Inflammatory macrophage (primary cell): ENCODE data around the gene COL4A1.

ENCODE experiments used
- DNase-seq, 2 donors: peaks; one replicate each; pipeline ENCODE4 v3.0.0-alpha.2; 2020 to 2022

Gene COL4A1

DNA sequence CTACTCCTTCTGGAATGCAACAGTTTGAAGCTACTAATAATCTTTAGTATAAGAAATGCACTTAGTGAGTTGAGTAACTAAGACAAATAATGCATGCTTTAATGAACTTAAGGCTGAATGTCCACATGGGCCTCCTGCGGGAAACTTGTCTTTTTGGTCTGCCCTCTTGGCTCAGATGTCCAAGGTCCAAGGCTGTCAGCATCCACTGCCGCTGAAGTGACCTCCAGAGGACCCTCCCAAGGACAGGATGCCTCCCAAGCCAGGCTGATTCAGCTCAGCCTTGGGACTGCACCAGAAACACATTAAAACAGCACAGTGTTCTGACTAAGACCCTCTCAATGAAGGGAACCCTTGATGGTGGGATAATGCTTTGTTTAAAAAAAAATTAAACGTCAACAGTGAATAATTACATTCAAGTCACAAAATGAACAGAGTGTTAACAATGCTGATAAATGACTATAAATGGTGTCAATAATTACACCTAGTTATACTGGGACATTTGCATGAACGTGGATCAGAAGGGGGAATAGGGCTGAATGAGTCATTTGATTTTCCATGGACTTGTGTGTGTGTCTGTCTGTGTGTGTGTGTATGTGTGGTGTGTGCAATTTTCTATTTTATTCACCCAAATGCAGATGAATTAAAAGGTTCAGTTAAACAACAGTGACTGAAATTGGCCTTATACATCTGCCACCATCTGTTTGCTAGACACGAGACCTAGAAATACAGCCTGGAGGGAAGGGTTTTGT, 150.5 kb downstream of the COL4A1 start:
- DNase-seq = no peak

DNA sequence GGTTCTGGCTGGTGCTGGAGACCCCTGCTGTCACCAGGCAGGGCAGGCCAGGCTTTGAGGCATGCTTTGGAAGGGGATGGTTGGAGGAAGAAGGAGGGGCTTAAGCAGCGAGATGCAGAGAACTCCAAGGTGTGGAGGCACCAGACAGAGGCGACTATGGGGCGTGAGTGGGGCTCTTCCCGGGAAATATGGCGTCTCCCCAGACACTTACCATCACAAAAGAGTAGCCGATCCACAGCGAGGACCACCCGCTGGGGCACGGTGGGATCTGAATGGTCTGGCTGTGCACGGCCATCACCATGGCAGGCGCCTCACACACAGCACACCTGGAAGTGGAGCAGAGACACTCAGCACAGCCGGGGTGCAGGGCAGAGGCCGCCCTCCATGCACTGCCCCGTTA, 151.9 kb downstream of the COL4A1 start:
- no peak for DNase-seq

DNA sequence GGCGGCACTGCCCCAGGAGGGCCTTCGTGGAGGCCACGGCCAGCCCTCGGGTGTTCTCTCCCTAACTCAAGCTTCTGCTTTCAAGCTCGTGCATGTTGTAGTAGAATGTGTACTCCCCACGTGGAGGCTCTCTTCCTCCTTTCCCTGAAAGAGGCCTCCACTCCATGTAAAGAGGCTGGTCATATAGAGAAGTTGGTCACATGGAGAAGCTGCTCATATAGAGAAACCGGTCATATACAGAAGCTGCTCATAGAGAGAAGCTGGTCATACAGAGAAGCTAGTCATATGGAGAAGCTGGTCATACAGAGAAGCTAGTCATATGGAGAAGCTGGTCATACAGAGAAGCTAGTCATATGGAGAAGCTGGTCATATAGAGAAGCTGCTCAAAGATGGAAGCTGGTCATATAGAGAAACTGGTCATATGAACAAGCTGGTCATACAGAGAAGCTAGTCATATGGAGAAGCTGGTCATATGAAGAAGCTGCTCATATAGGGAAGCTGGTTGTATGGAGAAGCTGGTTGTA, 152.5 kb downstream of the COL4A1 start:
- peak; percentile 67 to 68 for DNase-seq

DNA sequence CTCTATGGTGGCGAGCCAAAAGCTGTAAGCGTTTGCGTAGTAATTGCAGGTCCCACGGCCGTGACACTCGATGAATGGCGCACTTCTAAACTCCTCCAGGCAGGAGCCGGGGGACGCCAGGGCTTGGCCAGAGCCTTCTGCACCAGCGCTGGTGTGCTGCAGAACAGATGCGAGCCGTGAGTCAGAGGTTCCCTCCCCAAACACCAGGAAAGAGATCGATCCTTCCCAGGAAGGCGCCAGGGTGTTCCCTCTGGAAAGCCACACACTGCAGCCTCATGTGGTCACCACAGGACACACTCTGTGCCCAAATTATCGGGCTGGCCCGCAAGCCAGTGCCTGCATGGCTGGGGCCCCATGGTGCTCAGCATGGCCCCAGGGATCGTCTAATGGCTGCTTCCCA, 154.6 kb downstream of the COL4A1 start:
- DNase-seq = no peak

DNA sequence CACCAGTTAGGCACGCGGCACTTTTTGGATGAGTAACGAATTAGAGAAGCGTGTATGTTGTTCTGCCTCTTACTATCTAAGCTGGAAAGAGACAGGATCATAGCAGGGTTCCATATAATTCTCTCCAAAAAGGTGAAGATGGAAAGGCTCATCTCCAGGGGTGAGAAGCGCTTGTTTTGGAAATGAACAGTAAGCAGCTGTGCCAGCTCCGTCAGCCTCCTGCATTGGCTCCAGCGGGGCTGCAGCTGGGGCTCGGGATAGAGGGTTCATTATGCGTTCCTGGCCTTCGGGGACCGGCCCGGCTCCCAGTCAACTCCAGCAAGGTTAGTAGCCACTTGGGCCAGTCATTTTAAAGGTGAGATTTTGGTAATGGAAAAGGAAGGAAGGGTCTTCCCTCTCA, 155.5 kb downstream of the COL4A1 start:
- DNase-seq = no peak

DNA sequence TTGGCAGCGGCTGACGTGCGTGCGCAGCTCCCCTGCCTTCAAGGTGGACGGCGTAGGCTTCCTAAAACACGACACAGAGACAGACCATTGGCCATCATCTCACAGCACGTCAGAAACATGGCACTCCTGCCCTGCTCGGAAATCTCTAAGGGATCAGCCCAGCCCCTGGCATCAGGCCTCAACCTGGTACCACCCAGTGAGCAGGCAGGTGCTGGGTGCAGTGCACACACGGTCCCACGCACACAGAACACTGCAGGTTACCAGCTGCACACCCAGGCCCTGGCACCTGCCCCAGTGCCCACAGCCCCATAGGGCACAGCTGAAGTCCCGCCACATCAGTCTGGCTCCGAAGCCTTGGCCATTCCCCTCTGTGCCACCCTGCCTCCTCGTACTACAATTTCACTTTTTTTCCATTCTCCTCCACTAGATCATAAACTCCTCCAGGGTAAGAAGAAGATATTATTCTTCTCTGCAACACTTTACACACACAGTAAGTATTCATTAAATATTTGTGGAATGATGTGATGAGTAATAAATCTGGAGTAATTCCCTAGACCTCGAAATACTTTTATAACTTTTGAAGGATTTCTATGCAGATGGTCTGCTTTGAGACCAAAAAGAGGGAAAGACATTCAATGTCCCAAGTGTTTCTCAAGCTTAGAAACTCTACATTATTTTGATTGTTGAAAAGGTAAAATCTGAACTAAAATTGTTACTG, 156.4 kb downstream of the COL4A1 start:
- DNase-seq = no peak

DNA sequence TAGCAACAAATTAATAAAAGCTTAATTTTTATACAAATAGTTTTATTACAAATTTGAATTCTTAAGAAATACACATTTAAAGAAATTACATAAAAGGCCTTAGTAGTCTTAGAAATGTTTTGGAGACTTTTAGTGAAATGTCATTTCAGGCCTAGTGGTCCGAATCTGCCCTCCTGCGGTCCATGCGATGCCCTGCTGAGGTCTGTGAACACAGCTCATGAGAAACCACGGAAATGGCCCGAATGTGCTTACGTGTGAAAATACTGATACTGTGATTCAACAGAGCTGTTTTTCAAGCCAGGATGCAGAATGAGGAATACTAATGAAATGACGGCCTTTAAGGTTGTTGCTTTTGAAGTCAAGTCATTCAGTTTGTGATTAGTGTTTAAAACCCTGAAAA, 157.9 kb downstream of the COL4A1 start:
- DNase-seq = no peak

DNA sequence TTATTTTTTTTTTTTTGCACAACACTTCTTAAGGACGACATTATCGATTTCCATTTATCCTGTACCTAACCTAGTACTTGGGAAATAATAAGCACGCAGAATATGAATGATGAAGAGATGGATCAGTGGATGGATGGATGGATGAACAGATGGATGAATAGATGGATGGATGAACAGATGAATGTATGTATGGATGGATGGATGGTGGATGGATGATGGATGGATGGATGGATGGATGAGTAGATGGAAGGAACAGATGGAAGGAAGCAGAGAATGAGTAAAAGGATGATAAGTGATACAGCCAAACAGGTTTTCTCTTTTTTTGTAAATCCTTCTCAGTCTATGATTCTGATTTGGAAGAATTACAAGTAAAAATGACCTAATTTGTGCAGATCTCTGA, 166.9 kb downstream of the COL4A1 start:
- no peak for DNase-seq

DNA sequence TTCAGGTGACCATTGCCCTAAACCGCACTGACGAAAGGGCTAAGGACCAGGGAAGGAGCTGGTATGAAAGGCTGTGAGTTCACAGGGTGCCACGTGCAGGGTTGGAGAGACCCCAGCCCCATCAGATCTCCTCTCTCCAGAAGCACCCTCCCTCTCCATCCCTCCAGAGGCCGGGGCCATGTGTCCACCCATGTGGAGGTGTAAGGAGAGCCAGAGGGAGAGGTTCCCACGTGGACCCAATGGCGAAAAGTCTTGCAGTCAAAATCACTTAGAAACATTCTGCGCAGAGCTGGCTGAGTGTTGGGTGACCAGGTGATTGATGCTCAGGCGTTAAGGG, 168.3 kb downstream of the COL4A1 start:
- DNase-seq = no peak

DNA sequence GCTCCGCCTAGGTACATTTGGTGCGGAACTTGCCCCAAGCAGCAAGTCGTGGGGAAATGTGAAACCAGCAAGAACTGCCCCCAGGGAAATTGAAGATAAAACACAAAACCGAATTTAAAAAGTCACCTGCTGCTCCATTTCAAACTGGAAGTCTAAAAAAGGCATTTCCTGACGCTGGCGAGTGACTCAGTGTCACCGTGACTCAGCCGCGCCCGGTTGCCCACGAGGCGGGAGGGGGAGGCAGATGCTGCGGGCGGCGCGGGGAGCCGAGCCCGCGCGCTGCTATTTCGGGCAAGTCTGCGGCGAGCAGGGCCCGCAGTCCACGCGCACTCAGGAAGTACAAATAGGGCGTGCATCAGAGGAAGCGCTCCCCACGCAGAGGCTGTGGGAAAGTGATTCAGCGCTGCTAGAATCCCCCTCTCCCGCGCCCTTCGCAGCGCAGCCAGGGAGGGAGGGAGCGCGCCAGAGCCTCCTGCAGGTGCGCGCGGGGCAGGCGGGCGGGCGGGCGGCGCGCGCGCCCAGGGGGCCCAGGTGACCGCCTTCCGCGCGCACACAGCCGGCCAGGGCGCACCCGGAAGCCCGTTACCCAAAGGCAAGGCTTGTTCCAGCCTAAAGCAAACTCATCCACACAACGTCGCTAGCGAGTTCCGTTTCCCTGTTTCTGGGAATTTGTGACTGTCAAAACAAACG, 168.8 kb downstream of the COL4A1 start:
- peak; percentile 87 to 96 for DNase-seq

DNA sequence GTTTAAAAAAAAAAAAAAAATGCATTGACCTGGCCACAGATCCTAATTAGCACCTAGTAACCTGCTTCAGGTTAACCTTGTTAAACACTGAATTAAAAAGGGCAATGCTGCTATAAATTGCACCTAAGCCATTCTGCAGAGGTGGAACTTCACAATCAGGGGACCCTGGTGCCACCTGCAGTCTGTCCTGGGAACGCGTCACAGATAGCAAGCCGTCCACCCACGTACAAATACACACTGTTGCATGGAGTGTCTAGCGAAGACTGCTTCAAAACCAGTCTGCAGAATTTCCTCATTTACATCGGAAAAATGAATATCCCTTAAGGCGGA, 169.3 kb downstream of the COL4A1 start:
- no peak for DNase-seq

DNA sequence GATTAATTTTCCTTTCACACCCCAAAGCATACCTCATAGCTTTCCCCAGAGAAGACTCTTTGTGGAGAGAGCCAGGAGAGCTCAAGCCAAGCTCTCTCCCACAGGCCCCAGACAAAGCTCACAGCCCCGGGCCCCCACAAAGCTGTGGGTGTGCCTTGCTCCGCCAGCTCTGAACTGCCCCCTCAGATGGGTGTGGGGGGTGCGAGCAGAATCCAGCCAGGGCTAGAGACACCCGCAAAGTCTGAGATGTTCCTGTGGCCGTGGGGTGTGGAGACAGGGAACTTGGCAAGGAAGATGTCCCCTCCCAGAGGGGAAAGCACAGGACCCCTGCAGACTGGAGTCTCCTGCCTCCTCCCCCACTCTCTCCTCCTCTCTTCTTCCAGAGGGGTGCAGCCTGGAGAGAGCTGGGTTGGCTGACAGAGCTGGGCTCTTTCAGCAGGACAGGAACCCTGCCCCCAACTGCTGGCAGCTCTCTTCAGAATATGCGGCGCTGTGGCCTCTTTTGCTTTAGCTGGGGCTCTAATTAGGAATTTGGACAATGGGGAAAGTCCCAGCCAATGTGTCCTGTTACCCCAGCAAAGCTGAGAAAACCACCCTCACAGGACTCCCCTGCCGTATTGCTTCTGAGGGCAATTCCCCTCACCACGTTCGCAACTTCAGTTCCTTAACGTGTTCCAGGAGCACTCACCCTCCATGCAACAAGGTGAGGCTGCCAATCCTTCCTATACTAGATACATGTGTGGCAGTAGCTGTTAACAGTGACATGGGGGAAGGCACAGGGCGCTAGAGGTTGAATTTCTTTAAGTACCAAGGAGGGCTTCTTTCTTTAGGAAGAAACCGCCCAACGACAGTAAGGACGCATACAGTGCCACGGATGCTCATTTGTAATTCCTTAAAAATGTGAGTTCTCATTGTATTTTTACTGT, 170.0 kb downstream of the COL4A1 start:
- peak in 1 of 2 donors; percentile 18 for DNase-seq

DNA sequence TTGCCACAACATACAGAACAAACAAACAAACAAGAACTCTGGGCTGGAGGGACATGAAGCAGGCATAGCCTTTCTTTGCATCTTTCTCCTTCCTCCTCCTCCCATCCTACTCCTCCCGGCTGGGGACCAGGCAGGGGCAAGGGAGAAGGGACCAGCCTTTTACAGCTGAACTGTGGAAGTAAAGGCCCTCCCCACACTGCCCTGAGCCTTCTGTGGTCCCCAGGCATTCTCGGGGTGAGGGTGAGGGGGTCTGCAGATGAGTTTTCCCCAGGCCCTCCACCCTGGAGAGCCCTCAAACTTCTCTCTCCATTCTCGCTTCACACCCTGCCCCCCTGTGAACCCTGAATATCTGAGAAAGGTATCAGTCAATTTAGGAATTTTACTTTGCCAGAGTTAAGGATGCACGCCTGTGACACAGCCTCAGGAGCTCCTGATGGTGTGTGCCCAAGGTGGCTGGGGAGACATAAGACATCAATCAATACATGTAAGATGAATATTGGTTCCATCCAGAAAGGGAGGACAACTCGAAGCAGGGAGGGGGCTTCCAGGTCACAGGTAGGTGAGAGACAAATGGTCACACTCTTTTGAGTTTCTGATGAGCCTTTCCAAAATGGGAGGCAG, 170.9 kb downstream of the COL4A1 start:
- no peak for DNase-seq

DNA sequence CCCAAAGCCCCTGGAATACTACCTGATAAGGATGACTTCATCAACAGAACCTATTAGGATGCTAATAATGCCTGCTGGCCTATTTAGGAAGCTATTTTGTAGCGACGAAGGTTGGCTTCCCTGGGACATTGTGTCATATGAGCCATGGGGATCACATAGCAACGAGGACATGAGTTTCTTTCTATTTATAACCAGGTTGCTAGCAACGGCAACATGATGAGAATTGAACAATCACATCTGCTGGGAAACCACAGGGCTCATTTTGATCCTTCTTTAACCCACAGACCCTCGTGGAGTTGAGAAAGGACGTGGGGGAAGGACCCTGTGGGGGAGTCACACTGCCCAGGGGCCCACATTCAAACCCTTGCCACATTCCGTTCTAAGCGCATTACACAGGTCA, 172.2 kb downstream of the COL4A1 start:
- peak; percentile 51 to 72 for DNase-seq

DNA sequence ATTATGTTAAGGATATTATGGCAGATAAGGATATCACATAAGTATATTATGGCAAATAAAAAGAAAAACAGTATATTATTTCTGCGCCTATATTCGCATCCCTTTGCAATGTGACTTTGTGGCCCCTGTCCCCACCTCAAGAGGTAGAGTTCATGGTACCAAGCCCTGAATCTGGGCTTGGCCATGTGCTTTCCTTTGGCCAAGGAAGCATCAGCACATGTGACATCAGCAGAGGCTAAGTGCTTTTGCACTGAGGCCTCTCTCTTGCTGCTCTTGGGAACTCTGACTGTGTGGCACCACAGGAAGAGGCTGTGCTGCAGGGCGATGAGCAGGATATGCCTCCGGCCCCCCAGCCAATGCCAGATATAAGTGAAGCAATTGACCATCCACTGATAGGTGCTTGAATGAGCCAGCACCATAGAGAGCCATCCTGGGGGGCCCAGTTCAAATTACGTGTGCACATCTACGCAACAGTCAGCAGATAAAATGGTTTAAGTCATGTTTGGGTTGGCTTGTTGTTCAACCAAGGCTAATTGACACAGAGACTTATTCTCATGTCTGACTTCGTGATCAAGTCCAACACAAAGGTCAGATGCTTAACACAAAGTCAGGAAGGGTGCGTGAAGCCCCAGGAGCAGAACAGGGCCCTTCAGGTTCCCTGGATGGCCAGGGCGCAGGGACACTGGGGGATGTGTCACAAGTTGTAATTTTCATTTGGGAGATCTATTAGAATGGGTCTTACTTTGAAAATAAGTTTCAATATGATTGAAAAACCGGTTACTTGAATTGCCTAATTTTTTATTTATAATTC, 173.3 kb downstream of the COL4A1 start:
- DNase-seq = no peak

DNA sequence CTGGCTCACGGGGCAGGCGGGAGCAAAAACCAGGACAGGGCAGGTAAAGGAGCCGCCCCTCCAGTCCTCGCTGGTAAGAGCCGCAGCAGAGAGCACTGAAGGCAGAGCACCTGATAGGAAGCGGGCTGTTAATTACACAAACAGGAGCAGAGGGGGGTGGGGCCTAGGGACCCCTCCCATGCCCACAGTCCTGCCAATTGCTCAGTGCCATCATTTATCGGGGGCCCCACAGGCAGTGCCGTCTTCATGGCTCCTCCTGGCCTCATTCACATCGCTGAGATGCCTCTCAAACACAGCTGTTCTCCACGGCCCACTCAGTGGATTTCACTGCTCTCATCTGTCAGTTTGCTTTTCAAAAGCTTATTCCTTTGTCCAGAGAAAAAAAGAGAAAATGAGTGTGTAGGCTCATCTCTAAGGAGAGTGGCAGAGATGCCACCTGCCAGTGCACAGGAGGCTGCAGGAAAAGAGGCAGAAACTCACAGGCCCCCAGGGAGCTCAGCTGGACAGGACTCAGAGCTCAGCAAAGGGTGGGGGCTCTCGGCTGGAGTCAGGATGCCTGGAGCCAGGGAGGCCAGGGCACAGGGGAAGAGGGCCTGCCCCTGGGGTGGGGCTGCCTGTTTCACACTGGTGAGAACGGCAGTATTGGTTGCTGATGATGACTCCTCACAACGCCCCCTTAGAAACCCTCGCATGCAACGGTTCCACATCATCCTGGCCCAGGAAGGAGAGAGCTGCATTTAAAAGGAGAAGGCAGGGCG, 174.6 kb downstream of the COL4A1 start:
- DNase-seq = peak in 1 of 2 donors; percentile 27

DNA sequence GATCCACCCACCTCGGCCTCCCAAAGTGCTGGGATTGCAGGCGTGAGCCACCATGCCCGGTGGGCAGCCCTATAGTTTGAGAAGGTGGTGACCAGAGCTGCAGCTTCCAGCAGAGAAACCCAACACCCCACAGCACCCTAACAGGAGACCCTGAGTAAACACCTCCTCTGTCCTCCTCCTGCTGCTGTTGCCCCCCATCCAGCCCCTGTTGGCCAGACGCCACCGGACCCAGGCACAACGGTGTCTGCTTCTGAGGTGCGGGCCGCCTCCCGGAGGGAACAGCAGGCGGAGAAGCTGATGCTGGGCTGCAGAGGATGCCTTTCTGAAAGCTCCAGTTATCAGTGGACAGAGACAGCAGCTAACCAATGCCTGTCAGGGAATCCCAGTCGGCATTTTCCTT, 175.5 kb downstream of the COL4A1 start:
- no peak for DNase-seq

DNA sequence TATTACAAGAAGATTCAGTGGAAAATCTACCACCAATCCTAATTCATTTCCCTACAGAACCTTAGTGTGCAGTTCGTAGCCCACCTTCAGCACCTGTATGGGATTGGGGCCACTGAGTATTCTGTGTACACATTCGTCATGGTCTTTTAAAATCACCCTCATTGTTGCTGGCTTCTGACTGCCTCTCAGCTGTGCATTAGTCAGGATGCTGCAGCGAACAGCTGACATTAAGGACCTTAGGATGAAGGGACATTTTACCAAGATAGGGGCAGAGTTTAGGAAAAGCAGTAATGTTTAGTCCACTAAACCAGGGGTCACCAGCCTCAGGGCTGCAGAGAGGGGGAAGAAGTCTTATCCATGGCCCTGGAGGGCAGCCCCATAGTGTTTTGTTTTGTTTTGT, 176.5 kb downstream of the COL4A1 start:
- no peak for DNase-seq

DNA sequence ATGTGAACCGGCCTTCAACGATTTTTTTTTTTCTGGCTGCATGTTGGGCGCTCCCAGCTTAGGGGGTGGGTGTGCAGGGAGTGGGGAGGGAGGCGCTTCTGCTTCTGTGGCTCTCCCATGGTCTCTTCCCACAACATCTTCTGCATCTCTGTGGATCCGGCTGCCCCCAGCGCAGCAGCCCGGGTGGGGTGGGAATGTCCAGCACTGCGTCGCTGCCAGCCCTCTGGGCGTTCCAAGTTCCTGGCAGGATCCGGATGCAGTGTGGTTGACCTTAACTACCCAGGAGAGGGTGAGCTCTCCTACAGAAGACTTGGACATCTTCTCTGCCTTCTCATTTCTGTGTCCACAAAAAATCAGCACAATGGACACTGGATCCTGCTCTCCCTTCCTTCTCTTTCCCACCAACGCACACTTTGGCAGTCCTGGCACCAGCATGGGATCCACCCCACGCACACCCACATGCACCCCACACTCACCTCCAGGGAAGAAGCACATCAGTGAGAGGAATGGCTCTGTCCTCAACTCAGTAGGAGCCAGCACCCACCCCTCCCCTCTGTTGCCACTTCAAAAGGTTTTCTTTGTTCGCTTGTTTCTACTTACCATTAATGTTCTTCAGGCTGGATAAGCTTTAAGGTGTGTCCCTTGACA, 177.3 kb downstream of the COL4A1 start:
- no peak for DNase-seq

DNA sequence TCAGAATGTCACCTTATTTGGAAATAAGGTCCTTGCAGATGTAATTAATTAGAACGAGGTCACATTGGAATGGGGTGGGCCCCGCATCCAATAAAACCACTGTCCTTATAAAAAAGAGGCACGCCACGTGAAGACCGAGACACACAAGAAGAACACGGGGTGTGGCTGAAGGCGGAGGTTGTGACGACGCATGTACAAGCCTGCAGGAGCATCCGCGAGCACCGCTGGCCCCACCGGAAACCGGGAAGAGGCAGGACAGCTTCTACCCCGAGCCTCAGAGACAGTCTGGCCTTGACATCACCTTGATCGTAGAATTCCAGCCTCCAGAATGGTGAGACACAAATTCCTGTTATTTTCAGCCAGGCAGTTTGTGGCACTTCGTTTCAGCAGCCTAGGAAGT, 177.9 kb downstream of the COL4A1 start:
- DNase-seq = no peak
